Midbrain (tissue), 1 donor: ENCODE results near the gene GPD2.
"Not testable (repeated sequence)": the region's sequence is repeated elsewhere in the genome, so short reads cannot be mapped to it uniquely, and the experiment has no call there.

Experiments used
- DNase-seq: peaks from one replicate; lab custom pipeline; 2025; lab: John Stamatoyannopoulos, UW

Gene GPD2

DNA sequence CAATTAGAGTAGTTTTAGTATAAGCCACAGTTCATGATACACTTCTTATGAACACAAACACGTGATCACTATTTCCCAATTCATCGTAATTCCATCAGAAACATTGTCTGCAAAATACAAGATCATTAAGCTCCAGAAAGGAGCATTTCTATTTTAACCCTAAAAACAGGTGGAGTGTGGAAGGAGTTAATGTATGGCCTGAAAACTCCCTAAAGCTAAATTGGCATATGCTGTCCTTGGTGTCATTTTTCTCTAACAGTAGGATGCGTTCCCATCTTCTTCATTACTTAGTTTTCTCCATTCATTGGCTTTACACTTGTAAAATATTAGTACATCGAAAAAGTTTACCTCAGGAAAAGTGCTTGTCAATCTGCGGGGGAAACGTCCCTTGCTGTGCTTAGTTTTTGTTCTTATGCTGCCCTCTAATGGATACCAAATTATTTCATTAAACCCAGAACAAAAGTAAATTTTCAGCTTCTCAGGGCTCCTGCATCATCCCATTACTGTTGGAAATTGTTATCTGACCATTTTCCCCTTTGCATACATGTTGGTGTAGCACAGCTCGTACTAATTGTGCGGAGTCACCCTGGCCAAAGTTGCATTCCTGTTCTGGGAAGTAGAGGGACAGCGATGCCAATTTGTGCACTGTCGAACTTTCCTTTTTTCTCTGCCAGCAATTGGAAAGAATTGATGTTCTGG lies 153.4 kb downstream of the GPD2 start:
- peak; percentile 51 for DNase-seq

- DNase-seq: no peak
These were observed 154.0 kb downstream of the GPD2 start for GRCh38 chr2:156590085-156590739.

DNA sequence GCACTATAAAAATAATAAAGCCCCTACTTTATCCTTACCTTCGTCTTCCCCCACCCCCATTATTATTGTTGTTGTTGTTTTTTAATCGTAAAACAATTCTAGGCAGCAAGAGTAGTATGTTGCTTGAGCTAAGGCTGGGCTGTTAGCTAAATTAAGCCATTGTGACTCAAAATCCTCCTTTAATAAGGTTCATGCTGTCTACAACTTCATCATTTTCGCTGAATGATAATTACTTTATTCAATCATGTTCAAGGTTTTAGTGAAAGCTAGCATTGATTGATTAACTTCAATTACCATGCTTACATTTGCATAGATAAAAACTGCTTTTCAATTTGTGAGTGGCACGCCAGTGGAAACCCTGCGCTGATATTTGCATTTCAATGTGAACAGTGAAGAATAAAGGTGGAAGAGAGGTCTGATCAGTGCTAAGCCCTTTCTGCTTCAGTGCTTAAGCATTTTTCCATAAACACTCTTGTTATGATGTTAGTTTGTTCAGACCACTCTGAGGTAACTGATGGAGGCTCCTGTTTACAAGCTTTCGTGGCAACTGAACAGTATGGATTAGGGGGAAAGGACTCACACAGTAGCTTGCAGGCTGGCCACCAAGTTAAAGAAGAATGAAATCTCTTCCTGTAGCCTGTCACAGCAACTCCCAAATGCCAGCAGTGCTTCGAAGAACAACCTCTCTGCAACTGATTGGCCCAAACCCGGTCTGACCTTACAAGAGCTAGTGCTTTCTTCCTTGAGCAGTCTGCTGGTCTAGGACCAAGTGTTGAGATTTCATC lies 156.8 kb downstream of the GPD2 start:
- no peak for DNase-seq

DNA sequence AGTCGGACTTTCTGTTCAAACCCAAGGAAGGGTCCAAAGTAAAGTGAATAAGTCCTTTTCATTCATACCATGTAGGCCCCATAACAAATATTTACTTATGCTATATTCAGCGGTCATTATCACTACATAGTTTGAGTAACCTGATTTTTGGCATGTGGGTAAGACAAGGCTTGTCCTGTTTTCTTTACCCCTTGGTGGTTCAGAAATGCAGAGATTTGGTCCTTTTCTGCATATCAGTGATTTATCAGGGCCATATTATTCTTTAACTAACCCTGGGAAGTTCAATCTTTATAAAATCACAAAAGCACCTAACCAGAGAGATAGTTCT lies 157.4 kb downstream of the GPD2 start:
- DNase-seq: no peak

GRCh38 chr2:156598563-156598962 lies 162.4 kb downstream of the GPD2 start:
- DNase-seq: no peak

DNA sequence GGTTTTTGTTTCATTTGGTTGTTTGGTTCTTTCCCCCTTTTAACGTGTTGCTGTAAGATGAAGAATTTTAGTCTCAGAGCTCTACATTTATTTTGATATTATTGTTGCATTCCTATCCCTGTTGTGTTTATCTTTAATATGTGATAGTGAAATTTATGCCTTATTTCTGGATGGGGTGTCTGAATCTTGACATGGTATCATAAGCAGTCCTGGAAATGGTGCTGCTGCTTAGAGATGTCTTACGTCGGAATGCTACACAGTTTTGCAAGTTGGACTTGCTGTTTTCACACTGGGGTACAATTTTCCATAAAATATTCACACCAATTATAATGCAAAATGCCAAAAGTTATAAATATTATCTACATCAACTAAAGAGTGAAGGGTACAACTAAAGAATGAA lies 164.0 kb downstream of the GPD2 start:
- DNase-seq: no peak

DNA sequence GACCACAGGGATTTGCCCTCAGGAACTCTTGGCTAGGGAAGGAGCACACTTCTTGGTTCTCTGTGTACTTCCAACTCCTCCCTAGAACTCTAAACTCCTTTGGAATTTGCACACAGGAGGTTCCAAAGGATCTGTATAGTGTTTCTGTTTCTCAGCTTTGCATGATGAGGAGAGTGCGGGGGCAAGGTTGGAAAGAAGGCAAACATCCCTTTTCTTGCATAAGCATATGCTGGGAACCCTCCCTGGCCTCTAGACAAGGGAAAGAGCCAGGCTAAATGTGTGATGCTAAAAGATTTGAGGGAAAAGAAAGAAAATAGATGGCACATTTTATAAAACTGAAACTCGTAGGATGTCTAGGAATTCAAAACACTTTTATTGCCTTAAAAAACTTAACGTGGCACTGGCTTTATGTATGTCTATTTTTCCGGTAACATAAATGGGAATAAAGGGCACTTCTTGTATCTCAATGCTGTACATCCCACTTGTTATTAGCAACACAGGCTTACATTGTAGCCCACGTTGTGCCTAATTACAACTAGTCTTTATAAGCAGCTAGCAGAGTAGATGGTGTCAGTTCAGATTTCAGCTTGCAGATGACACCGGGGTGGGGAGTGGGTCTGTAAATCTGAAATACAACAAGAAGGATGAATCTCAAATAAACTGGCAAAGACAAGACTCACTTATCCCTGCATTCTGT lies 165.8 kb downstream of the GPD2 start:
- DNase-seq: peak; percentile 39

DNA sequence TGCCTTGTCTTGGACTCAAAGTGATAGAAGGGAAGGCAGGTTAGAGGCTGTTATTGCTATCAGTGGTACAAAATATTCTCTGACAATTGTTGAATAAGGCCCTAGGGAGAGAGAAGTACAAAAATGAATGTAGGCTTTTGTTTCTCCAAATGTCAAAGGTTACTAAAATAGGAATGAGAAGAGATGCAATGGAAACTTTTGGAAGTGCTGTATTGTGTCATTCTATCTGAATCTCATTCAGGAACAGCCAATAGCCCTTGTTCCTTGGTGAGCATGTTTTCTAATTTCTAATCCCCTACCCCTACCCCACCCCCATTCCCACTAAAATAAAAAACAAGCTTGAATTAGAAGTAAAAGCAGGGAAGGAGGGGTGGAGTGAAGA lies 166.4 kb downstream of the GPD2 start:
- no peak for DNase-seq

DNA sequence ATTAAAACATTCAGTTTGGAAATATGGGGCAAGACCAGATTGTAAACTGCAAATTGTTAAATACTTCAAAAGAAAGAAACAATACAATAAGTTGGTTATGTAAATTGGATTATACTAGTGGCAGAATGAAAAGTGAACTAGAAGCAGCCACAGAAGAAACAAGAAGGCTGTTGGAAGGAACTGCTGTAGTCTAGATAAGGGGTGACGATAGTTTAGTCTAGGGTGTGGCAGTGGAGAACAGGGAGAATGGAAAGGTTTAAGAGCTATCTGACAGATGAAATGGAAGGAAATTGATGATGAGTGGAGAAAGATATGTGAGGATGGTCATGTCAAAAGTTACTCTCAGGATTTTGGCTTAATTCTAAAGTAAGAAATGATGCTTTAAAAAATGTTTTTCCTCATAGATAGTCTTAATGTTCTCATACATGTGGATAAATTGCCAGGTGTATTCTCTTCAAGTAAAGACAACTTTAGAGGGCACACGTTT lies 179.7 kb downstream of the GPD2 start:
- DNase-seq: no peak

GRCh38 chr2:156618071-156618470 lies 181.9 kb downstream of the GPD2 start:
- DNase-seq: not testable (repeated sequence)

- no peak for DNase-seq
These were observed 182.9 kb downstream of the GPD2 start for GRCh38 chr2:156619021-156619539.

GRCh38 chr2:156622491-156622890 lies 186.3 kb downstream of the GPD2 start:
- DNase-seq: no peak

DNA sequence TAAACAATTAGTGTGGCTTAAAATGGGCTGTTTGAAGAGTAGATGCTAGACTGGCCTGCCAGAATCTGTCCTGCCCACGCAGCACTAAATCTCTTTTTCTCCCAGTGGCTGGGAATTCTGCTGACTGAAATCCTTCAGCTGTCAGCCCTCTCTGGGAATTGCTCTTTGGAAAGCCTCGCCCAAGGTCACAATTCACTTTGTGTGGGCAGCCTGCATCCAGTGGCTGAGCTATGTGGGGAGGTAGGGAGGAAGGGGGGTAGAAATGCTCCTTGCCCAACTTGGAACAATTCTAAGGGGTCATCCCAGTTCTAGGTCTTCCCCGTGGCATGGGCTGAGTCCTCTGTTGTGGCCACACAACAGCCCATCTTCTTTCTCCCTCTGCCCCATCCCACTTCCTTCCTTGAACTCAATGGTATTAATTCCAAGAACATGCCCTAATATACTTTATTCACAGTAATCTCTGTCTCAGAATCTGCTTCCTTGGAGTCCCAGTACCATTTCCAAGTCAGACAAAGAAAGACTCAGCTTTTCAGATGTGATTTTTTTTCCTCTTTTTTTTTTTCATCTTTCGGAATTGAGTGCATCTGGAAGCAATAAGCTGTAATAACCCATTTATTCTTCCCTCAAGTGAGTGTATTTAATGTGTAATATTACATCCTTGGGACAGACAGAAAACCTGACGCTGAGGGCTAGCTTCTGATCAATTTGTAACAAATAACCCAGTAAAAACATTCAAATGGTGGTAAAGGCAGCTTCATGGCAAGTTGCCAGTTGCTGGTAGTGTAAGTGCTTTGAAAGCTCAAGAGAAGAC lies 189.4 kb downstream of the GPD2 start:
- DNase-seq: no peak

- DNase-seq: no peak
These were observed 190.8 kb downstream of the GPD2 start for GRCh38 chr2:156626931-156627330.

DNA sequence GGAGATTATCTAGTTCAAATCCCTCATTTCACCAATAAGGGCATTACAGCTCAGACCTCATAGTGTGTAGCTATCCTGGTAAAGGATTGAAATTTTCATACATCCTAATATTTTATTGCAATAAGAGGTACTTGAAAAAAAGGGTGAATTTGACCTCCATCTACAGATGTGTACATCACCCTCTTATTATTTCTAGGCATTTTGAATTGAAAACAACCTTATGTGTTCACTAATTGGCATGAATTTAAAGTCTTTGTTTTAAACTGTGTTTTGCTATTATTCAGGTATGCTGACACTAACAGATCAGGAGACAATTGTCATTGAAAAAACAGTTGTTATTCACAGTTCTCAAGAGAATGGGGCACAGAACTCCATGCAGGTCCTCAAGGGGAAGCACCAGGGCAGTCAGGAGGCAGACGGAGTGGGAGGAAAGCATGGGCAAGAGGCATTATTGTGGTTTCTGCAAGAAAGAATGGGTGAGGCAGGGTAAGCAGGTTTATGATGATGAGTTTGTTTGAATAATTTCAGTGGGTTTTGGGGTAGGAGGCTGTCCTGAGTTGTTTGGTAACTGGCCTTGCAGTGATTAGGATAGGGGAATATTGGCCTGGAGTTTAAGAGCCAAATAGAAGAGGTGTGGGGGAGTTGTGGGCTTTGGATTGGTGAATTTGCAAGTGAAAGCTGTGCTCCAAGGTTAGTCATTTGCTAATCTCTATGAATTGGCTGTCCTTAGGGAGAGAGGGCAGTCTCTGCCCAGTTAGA lies 194.6 kb downstream of the GPD2 start:
- no peak for DNase-seq

GRCh38 chr2:156635646-156636045 lies 199.5 kb downstream of the GPD2 start:
- DNase-seq: no peak
